Ishikawa (cell line): ENCODE results near the gene RPS27L.

Source experiments
- CREB1 ChIP-seq: IDR thresholded peaks from 2 replicates; pipeline ENCODE4 v1.6.1; 2012; ENCODE audit warnings: low read depth
- EP300 ChIP-seq: IDR thresholded peaks from 2 replicates; pipeline ENCODE4 v1.6.1; 2012; ENCODE audit warnings: borderline replicate concordance
- MAX ChIP-seq: IDR thresholded peaks from 2 replicates; pipeline ENCODE4 v1.6.1; 2012
- RAD21 ChIP-seq: IDR thresholded peaks from 2 replicates; pipeline ENCODE4 v1.6.1; 2012; ENCODE audit warnings: low read depth
- REST ChIP-seq: IDR thresholded peaks from 2 replicates; pipeline ENCODE4 v1.6.1; 2012; ENCODE audit warnings: low read depth, mild to moderate bottlenecking

- no peak for TF ChIP-seq MAX
- TF ChIP-seq RAD21, result no peak
- no peak for TF ChIP-seq CREB1
- TF ChIP-seq REST, result peak; percentile 23; the same call in 1 of the 2 replicates
- TF ChIP-seq EP300, result no peak
Observed at GRCh38 chr15:63190769-63191649, 33.7 kb upstream of the RPS27L start.
